C4-2B (cell line): ENCODE results near the gene FOCAD.

Source experiments
- H3K27ac ChIP-seq: fragments of 450-650 bp; 2 replicates; pipeline ENCODE4 v1.5.1; 2017
- ZFX ChIP-seq: fragments of 450-650 bp; IDR thresholded peaks from 2 replicates; pipeline ENCODE4 v1.6.1; 2017
- TF ChIP-seq, protein P1 (sequence below): fragments of 450-650 bp; conservative IDR thresholded peaks from 2 replicates; pipeline ENCODE4 v1.5.1; 2017; ENCODE audit warnings: mild to moderate bottlenecking

Gene FOCAD

DNA sequence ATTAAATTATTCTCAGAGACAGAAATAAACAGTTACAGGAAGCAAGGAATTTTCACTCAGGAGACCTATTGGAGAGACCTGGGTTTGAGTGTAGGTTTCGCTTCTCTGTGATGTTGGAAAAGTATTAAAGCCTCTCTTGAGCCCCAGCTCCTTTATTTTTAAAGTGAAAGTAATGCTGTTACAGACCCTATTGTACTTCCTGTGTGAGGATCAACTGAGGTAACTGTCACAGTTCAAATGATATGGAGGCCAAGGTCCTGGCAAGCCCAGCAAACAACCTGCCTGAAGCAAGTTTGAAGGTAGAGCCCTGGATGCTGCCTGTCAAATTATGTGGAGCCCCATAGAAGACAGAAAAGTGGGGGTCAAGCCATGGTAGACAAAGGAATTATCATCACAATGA lies 355.2 kb downstream of the FOCAD start:
- TF ChIP-seq, protein P1, sequence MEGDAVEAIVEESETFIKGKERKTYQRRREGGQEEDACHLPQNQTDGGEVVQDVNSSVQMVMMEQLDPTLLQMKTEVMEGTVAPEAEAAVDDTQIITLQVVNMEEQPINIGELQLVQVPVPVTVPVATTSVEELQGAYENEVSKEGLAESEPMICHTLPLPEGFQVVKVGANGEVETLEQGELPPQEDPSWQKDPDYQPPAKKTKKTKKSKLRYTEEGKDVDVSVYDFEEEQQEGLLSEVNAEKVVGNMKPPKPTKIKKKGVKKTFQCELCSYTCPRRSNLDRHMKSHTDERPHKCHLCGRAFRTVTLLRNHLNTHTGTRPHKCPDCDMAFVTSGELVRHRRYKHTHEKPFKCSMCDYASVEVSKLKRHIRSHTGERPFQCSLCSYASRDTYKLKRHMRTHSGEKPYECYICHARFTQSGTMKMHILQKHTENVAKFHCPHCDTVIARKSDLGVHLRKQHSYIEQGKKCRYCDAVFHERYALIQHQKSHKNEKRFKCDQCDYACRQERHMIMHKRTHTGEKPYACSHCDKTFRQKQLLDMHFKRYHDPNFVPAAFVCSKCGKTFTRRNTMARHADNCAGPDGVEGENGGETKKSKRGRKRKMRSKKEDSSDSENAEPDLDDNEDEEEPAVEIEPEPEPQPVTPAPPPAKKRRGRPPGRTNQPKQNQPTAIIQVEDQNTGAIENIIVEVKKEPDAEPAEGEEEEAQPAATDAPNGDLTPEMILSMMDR: no peak
- TF ChIP-seq ZFX: no peak
- no peak overlapping the region for H3K27ac ChIP-seq

GRCh38 chr9:21042466-21042865 lies 358.4 kb downstream of the FOCAD start:
- no peak overlapping the region for H3K27ac ChIP-seq
- TF ChIP-seq ZFX: no peak
- TF ChIP-seq, protein P1: no peak

- TF ChIP-seq ZFX: no peak
- TF ChIP-seq, protein P1: no peak
- no peak overlapping the region for H3K27ac ChIP-seq
These were observed 359.8 kb downstream of the FOCAD start for GRCh38 chr9:21043841-21044240.
